Stomach (tissue), 4 donors: ENCODE measurements around the gene GLTP.

ENCODE experiments used
- CTCF ChIP-seq, 7 experiments: fragments of 450-650 bp in 4 of 7; fragments of 200-600 bp in 3 of 7; sonication (generic) in 3 of 7; IDR thresholded peaks; one replicate each; pipeline ENCODE4 v1.5.1; 2016 to 2019; ENCODE audit warnings: antibody characterized with exemption in 7 of 7, control low read depth in 2 of 7, mild to moderate bottlenecking in 1 of 7
- POLR2A ChIP-seq, 4 donors: fragments of 450-650 bp; IDR thresholded peaks; one replicate each; pipeline ENCODE4 v1.6.1; 2016; ENCODE audit warnings: antibody characterized with exemption in 4 of 4, control low read depth in 2 of 4, mild to moderate bottlenecking in 1 of 4, moderate library complexity in 1 of 4
- POLR2AphosphoS5 ChIP-seq, 3 donors: sonication (generic); formaldehyde crosslinking; IDR thresholded peaks; one replicate each; pipeline ENCODE4 v1.6.1; 2016; ENCODE audit warnings: antibody characterized with exemption in 3 of 3

- TF ChIP-seq CTCF (IDR thresholded peaks at IDR 0.05) (no peak), POLR2A (IDR thresholded peaks at IDR 0.05) (no peak), POLR2AphosphoS5 (IDR thresholded peaks at IDR 0.05) (no peak)
Observed at GRCh38 chr12:109914461-109914860, 34.1 kb upstream of the GLTP start.
